Panc1 (cell line): ENCODE results near the gene CEP83. TPM values are rescaled to one million over a fixed set of nuclear protein-coding genes. Genes with fewer than 3 reads are reported as not detected.

Experiments
- ATAC-seq: fragments of 200-7000 bp; cut with Tn5 transposase; 2 replicates; pipeline ENCODE4 v1.9.1; 2020; ENCODE audit warnings: mild to moderate bottlenecking, moderate library complexity
- BruUV-seq: library from RNA; stranded (reverse); fragments of 400-500 nt; replicated peaks from 2 replicates; lab custom pipeline; 2021; lab: Mats Ljungman, UMichigan
- CTCF ChIA-PET: fragments of 300-600 bp; sonication (Branson Sonifier 250); formaldehyde crosslinking; loops from one replicate; lab custom pipeline; 2022; ENCODE audit warnings: antibody characterized with exemption; lab: Charles Lee
- POLR2A ChIA-PET: fragments of 300-600 bp; sonication (Branson Sonifier 250); formaldehyde crosslinking; loops from one replicate; lab custom pipeline; 2022; ENCODE audit warnings: antibody characterized with exemption; lab: Charles Lee
- DNase-seq: peaks from one replicate; pipeline ENCODE4 v3.0.0-alpha.2; 2010; ENCODE audit warnings: low read depth, low spot score
- H3K27ac ChIP-seq: 2 replicates; pipeline ENCODE4 v1.5.1; 2011; ENCODE audit warnings: mild to moderate bottlenecking, low read length, inconsistent platforms
- H3K27me3 ChIP-seq: fragments of 200-500 bp; sonication (Bioruptor generic); 2 replicates; pipeline ENCODE4 v1.6.0; 2014; ENCODE audit warnings: low read length, inconsistent platforms; ENCODE audit not compliant: control insufficient read depth, insufficient read depth
- H3K36me3 ChIP-seq: fragments of 200-500 bp; sonication (Bioruptor generic); 2 replicates; pipeline ENCODE4 v1.5.1; 2014; ENCODE audit warnings: inconsistent platforms, mild to moderate bottlenecking, low read length, moderate library complexity; ENCODE audit not compliant: control insufficient read depth, insufficient read depth
- H3K4me1 ChIP-seq: 2 replicates; pipeline ENCODE4 v1.5.1; 2011; ENCODE audit warnings: inconsistent platforms, mild to moderate bottlenecking, low read length, moderate library complexity; ENCODE audit not compliant: control insufficient read depth, insufficient read depth
- H3K4me3 ChIP-seq, 2 experiments: 2 replicates each; pipeline ENCODE4 v1.5.1; 2011 to 2012; ENCODE audit warnings: low read depth in 2 of 2, low read length in 2 of 2, mild to moderate bottlenecking in 2 of 2, inconsistent platforms in 1 of 2, moderate library complexity in 1 of 2
- H3K9me3 ChIP-seq: fragments of 200-500 bp; sonication (Bioruptor generic); 2 replicates; pipeline ENCODE4 v1.5.1; 2014; ENCODE audit warnings: low read depth, mild to moderate bottlenecking, inconsistent platforms, low read length, moderate library complexity; ENCODE audit not compliant: control insufficient read depth, insufficient read depth
- POLR2AphosphoS5 ChIP-seq: IDR thresholded peaks from 2 replicates; pipeline ENCODE4 v1.6.1; 2012; ENCODE audit warnings: mild to moderate bottlenecking, low read depth, low read length, moderate library complexity
- SIN3A ChIP-seq: IDR thresholded peaks from 2 replicates; pipeline ENCODE4 v1.6.1; 2012; ENCODE audit warnings: low read depth, mild to moderate bottlenecking, low read length, moderate library complexity, borderline replicate concordance; ENCODE audit not compliant: insufficient read depth
- TCF7L2 ChIP-seq: IDR thresholded peaks from 2 replicates; pipeline ENCODE4 v1.6.1; 2011; ENCODE audit warnings: mild to moderate bottlenecking, low read depth, low read length, inconsistent platforms
- in situ Hi-C: cut with HindIII; loops from 2 replicates; pipeline ENCODE4 v1.10.0; 2016; ENCODE audit warnings: low sequenced_read_pairs, low pct_unique_long_range_greater_than_20kb
- intact Hi-C: fragments of 100-400 bp; cut with micrococcal nuclease; formaldehyde crosslinking; loops from one replicate; pipeline ENCODE4 v1.10.0; 2022; ENCODE audit not compliant: unreplicated experiment
- total RNA-seq: library from RNA; stranded (reverse); gene quantifications from one replicate; pipeline ENCODE4 v1.2.1, GENCODE V29; 2021; ENCODE audit not compliant: unreplicated experiment
- TF ChIP-seq, protein P1 (sequence below): fragments of 450-650 bp; IDR thresholded peaks from 2 replicates; pipeline ENCODE4 v1.5.1; 2017; ENCODE audit warnings: mild to moderate bottlenecking
- TF ChIP-seq, protein P2 (sequence below), 2 experiments: IDR thresholded peaks; 2 replicates each; pipeline ENCODE4 v1.6.1; 2011 to 2012; ENCODE audit warnings: low read depth in 2 of 2, control low read depth in 1 of 2, low read length in 1 of 2, mild to moderate bottlenecking in 1 of 2, moderate library complexity in 1 of 2; ENCODE audit not compliant: insufficient read depth in 1 of 2

CEP83 gene
- total RNA-seq, 1 experiment from 2014 or later = 28.0 TPM

DNA sequence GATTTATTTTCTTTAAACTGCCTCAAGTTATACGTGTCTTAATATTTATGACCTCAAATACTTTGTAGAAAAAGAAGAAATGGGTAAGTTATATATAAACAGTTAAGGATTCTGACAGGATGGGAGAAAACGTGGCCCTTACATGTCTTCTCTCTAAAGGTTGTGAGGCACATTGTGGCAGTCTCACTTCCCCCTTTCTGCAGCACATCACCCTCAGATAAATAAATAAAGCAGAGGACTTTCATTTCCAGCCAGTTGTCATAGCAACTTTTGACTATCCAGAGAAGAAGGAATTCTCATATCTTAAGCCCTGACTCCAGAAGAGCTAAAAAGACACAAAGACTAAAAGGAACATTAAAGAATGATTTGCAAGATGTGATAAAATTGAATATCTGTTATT lies 28.8 kb upstream of the CEP83 start:
- DNase-seq = no peak
- BruUV-seq = no TSS peak
- CTCF ChIA-PET = no interaction called here
- H3K27me3 ChIP-seq = peaks cover 2% of the 10 kb centered on the region; the same call in 1 of the 2 replicates
- no peak for ATAC-seq
- H3K9me3 ChIP-seq = no peaks in the 10 kb centered on the region
- intact Hi-C loops (no loop called here), in situ Hi-C loops (no loop called here)
- POLR2A ChIA-PET = no interaction called here
- no peak overlapping the region for H3K27ac ChIP-seq
- no peaks in the 10 kb centered on the region for H3K36me3 ChIP-seq
- H3K4me1 ChIP-seq = no peaks in the 10 kb centered on the region
- TF ChIP-seq SIN3A (no peak), TCF7L2 (no peak)
- TF ChIP-seq, protein P1, sequence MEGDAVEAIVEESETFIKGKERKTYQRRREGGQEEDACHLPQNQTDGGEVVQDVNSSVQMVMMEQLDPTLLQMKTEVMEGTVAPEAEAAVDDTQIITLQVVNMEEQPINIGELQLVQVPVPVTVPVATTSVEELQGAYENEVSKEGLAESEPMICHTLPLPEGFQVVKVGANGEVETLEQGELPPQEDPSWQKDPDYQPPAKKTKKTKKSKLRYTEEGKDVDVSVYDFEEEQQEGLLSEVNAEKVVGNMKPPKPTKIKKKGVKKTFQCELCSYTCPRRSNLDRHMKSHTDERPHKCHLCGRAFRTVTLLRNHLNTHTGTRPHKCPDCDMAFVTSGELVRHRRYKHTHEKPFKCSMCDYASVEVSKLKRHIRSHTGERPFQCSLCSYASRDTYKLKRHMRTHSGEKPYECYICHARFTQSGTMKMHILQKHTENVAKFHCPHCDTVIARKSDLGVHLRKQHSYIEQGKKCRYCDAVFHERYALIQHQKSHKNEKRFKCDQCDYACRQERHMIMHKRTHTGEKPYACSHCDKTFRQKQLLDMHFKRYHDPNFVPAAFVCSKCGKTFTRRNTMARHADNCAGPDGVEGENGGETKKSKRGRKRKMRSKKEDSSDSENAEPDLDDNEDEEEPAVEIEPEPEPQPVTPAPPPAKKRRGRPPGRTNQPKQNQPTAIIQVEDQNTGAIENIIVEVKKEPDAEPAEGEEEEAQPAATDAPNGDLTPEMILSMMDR = no peak
- TF ChIP-seq, protein P2, sequence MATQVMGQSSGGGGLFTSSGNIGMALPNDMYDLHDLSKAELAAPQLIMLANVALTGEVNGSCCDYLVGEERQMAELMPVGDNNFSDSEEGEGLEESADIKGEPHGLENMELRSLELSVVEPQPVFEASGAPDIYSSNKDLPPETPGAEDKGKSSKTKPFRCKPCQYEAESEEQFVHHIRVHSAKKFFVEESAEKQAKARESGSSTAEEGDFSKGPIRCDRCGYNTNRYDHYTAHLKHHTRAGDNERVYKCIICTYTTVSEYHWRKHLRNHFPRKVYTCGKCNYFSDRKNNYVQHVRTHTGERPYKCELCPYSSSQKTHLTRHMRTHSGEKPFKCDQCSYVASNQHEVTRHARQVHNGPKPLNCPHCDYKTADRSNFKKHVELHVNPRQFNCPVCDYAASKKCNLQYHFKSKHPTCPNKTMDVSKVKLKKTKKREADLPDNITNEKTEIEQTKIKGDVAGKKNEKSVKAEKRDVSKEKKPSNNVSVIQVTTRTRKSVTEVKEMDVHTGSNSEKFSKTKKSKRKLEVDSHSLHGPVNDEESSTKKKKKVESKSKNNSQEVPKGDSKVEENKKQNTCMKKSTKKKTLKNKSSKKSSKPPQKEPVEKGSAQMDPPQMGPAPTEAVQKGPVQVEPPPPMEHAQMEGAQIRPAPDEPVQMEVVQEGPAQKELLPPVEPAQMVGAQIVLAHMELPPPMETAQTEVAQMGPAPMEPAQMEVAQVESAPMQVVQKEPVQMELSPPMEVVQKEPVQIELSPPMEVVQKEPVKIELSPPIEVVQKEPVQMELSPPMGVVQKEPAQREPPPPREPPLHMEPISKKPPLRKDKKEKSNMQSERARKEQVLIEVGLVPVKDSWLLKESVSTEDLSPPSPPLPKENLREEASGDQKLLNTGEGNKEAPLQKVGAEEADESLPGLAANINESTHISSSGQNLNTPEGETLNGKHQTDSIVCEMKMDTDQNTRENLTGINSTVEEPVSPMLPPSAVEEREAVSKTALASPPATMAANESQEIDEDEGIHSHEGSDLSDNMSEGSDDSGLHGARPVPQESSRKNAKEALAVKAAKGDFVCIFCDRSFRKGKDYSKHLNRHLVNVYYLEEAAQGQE (IDR thresholded peaks at IDR 0.05; ENCODE audit: insufficient read depth in 1 of 2, low read depth in 2 of 2, low read length in 1 of 2) = no peak
- no peak overlapping the region for H3K4me3 ChIP-seq

DNA sequence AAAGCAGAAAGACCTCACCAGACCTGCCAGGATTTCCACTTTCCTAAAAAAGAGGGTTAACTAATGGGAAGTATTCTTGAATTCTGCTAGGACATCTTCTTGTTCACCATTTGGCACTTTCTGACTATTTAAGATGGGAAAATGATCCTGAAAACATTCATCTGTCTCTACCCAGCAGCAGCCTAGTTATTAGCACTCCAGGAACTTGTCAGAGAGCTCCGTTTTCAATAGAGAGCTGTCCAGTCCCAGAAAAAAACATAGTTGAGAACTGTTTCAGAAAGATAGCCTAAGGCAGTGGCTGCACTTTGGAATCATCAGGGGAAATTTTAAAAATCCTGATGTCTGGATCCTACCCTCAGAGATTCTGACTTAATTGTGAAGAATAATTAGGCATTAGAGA lies 22.1 kb upstream of the CEP83 start:
- TF ChIP-seq, protein P2 (IDR thresholded peaks at IDR 0.05; ENCODE audit: insufficient read depth in 1 of 2, low read depth in 2 of 2, low read length in 1 of 2) = no peak
- TF ChIP-seq POLR2AphosphoS5 = no peak
- TF ChIP-seq, protein P1 = no peak
- TF ChIP-seq SIN3A = no peak
- no peak overlapping the region for H3K4me3 ChIP-seq
- POLR2A ChIA-PET = no interaction called here
- DNase-seq (no peak), ATAC-seq (no peak)
- no peaks in the 10 kb centered on the region for H3K4me1 ChIP-seq
- intact Hi-C loops (no loop called here), in situ Hi-C loops (no loop called here)
- H3K27me3 ChIP-seq = peaks cover 10% of the 10 kb centered on the region
- CTCF ChIA-PET = no interaction called here
- H3K9me3 ChIP-seq = no peaks in the 10 kb centered on the region
- no TSS peak for BruUV-seq
- no peak overlapping the region for H3K27ac ChIP-seq
- H3K36me3 ChIP-seq = no peaks in the 10 kb centered on the region
